A673 (cell line): ENCODE data around the gene THOP1. TPM values are rescaled to one million over a fixed set of nuclear protein-coding genes. Genes with fewer than 3 reads are reported as not detected.

Experiments
- BruUV-seq: library from RNA; stranded (reverse); fragments of 400-500 nt; replicated peaks from 2 replicates; lab custom pipeline; 2021; lab: Mats Ljungman, UMichigan
- CTCF ChIA-PET: fragments of 300-600 bp; sonication (Branson Sonifier 250); formaldehyde crosslinking; loops from one replicate; lab custom pipeline; 2022; ENCODE audit warnings: antibody characterized with exemption; lab: Charles Lee
- POLR2A ChIA-PET: fragments of 300-600 bp; sonication (Branson Sonifier 250); formaldehyde crosslinking; loops from one replicate; lab custom pipeline; 2022; ENCODE audit warnings: antibody characterized with exemption; ENCODE audit not compliant: low non-redundant PET; lab: Charles Lee
- DNase-seq: peaks from one replicate; pipeline ENCODE4 v3.0.0-alpha.2; 2015; ENCODE audit warnings: low spot score
- H3K27ac ChIP-seq: fragments of 200-600 bp; sonication (generic); 2 replicates; pipeline ENCODE4 v1.5.1; 2016; ENCODE audit warnings: mixed run types, low read depth, mild to moderate bottlenecking, mixed read lengths, antibody characterized with exemption, low read length; ENCODE audit not compliant: poor library complexity, severe bottlenecking
- H3K27me3 ChIP-seq: fragments of 200-600 bp; sonication (generic); replicated peaks from 2 replicates; pipeline ENCODE4 v1.6.1; 2017; ENCODE audit warnings: mixed run types, low read depth, mild to moderate bottlenecking, mixed read lengths, antibody characterized with exemption, low read length; ENCODE audit not compliant: insufficient read depth, poor library complexity
- H3K36me3 ChIP-seq: fragments of 200-600 bp; sonication (generic); 2 replicates; pipeline ENCODE4 v1.6.1; 2016; ENCODE audit warnings: mixed run types, mild to moderate bottlenecking, mixed read lengths, antibody characterized with exemption, low read length; ENCODE audit not compliant: insufficient read depth, poor library complexity, severe bottlenecking
- H3K4me1 ChIP-seq: fragments of 200-600 bp; sonication (generic); 2 replicates; pipeline ENCODE4 v1.6.1; 2017; ENCODE audit warnings: mixed run types, mild to moderate bottlenecking, mixed read lengths, antibody characterized with exemption, low read length; ENCODE audit not compliant: insufficient read depth, poor library complexity, severe bottlenecking
- H3K4me3 ChIP-seq: fragments of 200-600 bp; sonication (generic); 2 replicates; pipeline ENCODE4 v1.5.1; 2016; ENCODE audit warnings: low read depth, mixed run types, mild to moderate bottlenecking, mixed read lengths, low read length; ENCODE audit not compliant: poor library complexity, severe bottlenecking
- H3K9me3 ChIP-seq: fragments of 200-600 bp; sonication (generic); 2 replicates; pipeline ENCODE4 v1.6.1; 2016; ENCODE audit warnings: mixed run types, low read depth, mild to moderate bottlenecking, mixed read lengths, antibody characterized with exemption, low read length; ENCODE audit not compliant: poor library complexity, severe bottlenecking
- EZH2 ChIP-seq: fragments of 200-600 bp; sonication (generic); IDR thresholded peaks from 2 replicates; pipeline ENCODE4 v1.6.1; 2017; ENCODE audit warnings: borderline replicate concordance, low read depth, mild to moderate bottlenecking, mixed read lengths, antibody characterized with exemption, low read length; ENCODE audit not compliant: poor library complexity, severe bottlenecking
- intact Hi-C: fragments of 100-400 bp; cut with micrococcal nuclease; formaldehyde crosslinking; loops from one replicate; pipeline ENCODE4 v1.10.0; 2022; ENCODE audit not compliant: unreplicated experiment
- total RNA-seq: library from RNA; stranded (reverse); gene quantifications from 2 replicates; pipeline ENCODE4 v1.2.3, GENCODE V29; 2021
- TF ChIP-seq, protein P1 (sequence below): fragments of 300-800, 200-600 bp; sonication (generic); conservative IDR thresholded peaks from 2 replicates; pipeline ENCODE4 v1.5.1; 2017; ENCODE audit warnings: low read depth, mild to moderate bottlenecking, antibody characterized with exemption, low read length, moderate library complexity, mixed read lengths

THOP1 gene
- total RNA-seq, 1 experiment from 2014 or later: 186 TPM

GRCh38 chr19:2824129-2824528 lies 38.8 kb downstream of the THOP1 start:
- CTCF ChIA-PET: no interaction called here
- H3K9me3 ChIP-seq: no peaks in the 10 kb centered on the region
- TF ChIP-seq, protein P1, sequence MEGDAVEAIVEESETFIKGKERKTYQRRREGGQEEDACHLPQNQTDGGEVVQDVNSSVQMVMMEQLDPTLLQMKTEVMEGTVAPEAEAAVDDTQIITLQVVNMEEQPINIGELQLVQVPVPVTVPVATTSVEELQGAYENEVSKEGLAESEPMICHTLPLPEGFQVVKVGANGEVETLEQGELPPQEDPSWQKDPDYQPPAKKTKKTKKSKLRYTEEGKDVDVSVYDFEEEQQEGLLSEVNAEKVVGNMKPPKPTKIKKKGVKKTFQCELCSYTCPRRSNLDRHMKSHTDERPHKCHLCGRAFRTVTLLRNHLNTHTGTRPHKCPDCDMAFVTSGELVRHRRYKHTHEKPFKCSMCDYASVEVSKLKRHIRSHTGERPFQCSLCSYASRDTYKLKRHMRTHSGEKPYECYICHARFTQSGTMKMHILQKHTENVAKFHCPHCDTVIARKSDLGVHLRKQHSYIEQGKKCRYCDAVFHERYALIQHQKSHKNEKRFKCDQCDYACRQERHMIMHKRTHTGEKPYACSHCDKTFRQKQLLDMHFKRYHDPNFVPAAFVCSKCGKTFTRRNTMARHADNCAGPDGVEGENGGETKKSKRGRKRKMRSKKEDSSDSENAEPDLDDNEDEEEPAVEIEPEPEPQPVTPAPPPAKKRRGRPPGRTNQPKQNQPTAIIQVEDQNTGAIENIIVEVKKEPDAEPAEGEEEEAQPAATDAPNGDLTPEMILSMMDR: no peak
- TF ChIP-seq EZH2: no peak
- no peaks in the 10 kb centered on the region for H3K27me3 ChIP-seq
- no peaks in the 10 kb centered on the region for H3K4me1 ChIP-seq
- no peak overlapping the region for H3K4me3 ChIP-seq
- intact Hi-C loops: no loop called here
- no peaks in the 10 kb centered on the region for H3K36me3 ChIP-seq
- no peak for DNase-seq
- POLR2A ChIA-PET: no interaction called here
- BruUV-seq: no TSS peak
- H3K27ac ChIP-seq: no peak overlapping the region

- ChIA-PET POLR2A (no interaction called here), CTCF (no interaction called here)
- no TSS peak for BruUV-seq
- peaks cover 4% of the 10 kb centered on the region for H3K9me3 ChIP-seq
- no peaks in the 10 kb centered on the region for H3K27me3 ChIP-seq
- no peaks in the 10 kb centered on the region for H3K4me1 ChIP-seq
- no peak overlapping the region for H3K27ac ChIP-seq
- intact Hi-C loops: no loop called here
- no peak overlapping the region for H3K4me3 ChIP-seq
- H3K36me3 ChIP-seq: no peaks in the 10 kb centered on the region
- TF ChIP-seq, protein P1: no peak
- TF ChIP-seq EZH2: no peak
- DNase-seq: no peak
Measured at GRCh38 chr19:2827022-2827421, 41.7 kb downstream of the THOP1 start.

GRCh38 chr19:2827840-2828489 lies 42.7 kb downstream of the THOP1 start:
- H3K27me3 ChIP-seq: no peaks in the 10 kb centered on the region
- DNase-seq: no peak
- BruUV-seq: no TSS peak
- ChIA-PET POLR2A (no interaction called here), CTCF (interaction anchor here (0.6 kb wide), 1 partner anchor 810 kb away, joined by 3 read pairs; no protein-coding TSS in a partner anchor)
- H3K36me3 ChIP-seq: no peaks in the 10 kb centered on the region
- no peak overlapping the region for H3K4me3 ChIP-seq
- TF ChIP-seq, protein P1: no peak
- no peak for TF ChIP-seq EZH2
- H3K4me1 ChIP-seq: no peaks in the 10 kb centered on the region
- H3K9me3 ChIP-seq: peaks cover 14% of the 10 kb centered on the region
- intact Hi-C loops: no loop called here
- no peak overlapping the region for H3K27ac ChIP-seq
